OCI-LY7 (cell line): ENCODE results near the gene PODN. TPM values are rescaled to one million over a fixed set of nuclear protein-coding genes. Genes with fewer than 3 reads are reported as not detected.

Experiments
- BruUV-seq: library from RNA; stranded (reverse); fragments of 400-500 nt; replicated peaks from 2 replicates; lab custom pipeline; 2021; lab: Mats Ljungman, UMichigan
- CTCF ChIA-PET: fragments of 300-600 bp; sonication (Branson Sonifier 250); formaldehyde crosslinking; loops from one replicate; lab custom pipeline; 2022; ENCODE audit warnings: antibody characterized with exemption; ENCODE audit not compliant: unreplicated experiment; lab: Charles Lee
- POLR2A ChIA-PET: fragments of 300-600 bp; sonication (Branson Sonifier 250); formaldehyde crosslinking; loops from one replicate; lab custom pipeline; 2022; ENCODE audit warnings: antibody characterized with exemption; lab: Charles Lee
- DNase-seq: peaks from one replicate; pipeline ENCODE4 v3.0.0-alpha.2; 2015; ENCODE audit warnings: low spot score
- H2AFZ ChIP-seq: fragments of 200-600 bp; sonication (generic), shearing (Covaris generic); 2 replicates; pipeline ENCODE4 v1.6.1; 2014; ENCODE audit warnings: mild to moderate bottlenecking, antibody characterized with exemption, low read length, moderate library complexity
- H3K27ac ChIP-seq: fragments of 200-600 bp; sonication (generic); 2 replicates; pipeline ENCODE4 v1.5.1; 2014; ENCODE audit warnings: mixed run types, low read depth, mild to moderate bottlenecking, moderate library complexity, low read length, inconsistent platforms; ENCODE audit not compliant: poor library complexity, severe bottlenecking
- H3K36me3 ChIP-seq: fragments of 200-600 bp; sonication (generic); 2 replicates; pipeline ENCODE4 v1.6.1; 2014; ENCODE audit warnings: mild to moderate bottlenecking, antibody characterized with exemption, low read length, moderate library complexity, mixed read lengths; ENCODE audit not compliant: insufficient read depth
- H3K4me1 ChIP-seq: fragments of 200-600 bp; sonication (generic); 2 replicates; pipeline ENCODE4 v1.5.1; 2014; ENCODE audit warnings: mild to moderate bottlenecking, low read length; ENCODE audit not compliant: insufficient read depth, poor library complexity, severe bottlenecking
- H3K4me2 ChIP-seq: fragments of 200-600 bp; sonication (generic); 2 replicates; pipeline ENCODE4 v1.6.1; 2014; ENCODE audit warnings: mild to moderate bottlenecking, low read length
- H3K4me3 ChIP-seq: fragments of 200-600 bp; sonication (generic); 2 replicates; pipeline ENCODE4 v1.5.1; 2014; ENCODE audit warnings: mild to moderate bottlenecking, low read depth, low read length; ENCODE audit not compliant: poor library complexity, severe bottlenecking
- H3K79me2 ChIP-seq: fragments of 200-600 bp; sonication (generic); 2 replicates; pipeline ENCODE4 v1.6.1; 2016; ENCODE audit warnings: low read depth, mild to moderate bottlenecking, low read length, moderate library complexity, mixed read lengths; ENCODE audit not compliant: insufficient read depth
- H3K9me2 ChIP-seq: fragments of 200-600 bp; sonication (generic); 2 replicates; pipeline ENCODE4 v1.6.1; 2016; ENCODE audit warnings: mild to moderate bottlenecking, low read length, mixed read lengths; ENCODE audit not compliant: insufficient read depth
- H3K9me3 ChIP-seq: fragments of 200-600 bp; sonication (generic); 2 replicates; pipeline ENCODE4 v1.6.1; 2014; ENCODE audit warnings: mild to moderate bottlenecking, mixed run types, low read length, mixed read lengths
- H4K20me1 ChIP-seq: fragments of 200-600 bp; sonication (generic); 2 replicates; pipeline ENCODE4 v1.6.1; 2014; ENCODE audit warnings: mild to moderate bottlenecking, antibody characterized with exemption, low read length, moderate library complexity, mixed read lengths; ENCODE audit not compliant: insufficient read depth
- CTCF ChIP-seq: fragments of 200-600 bp; sonication (generic); conservative IDR thresholded peaks from 2 replicates; pipeline ENCODE4 v1.5.1; 2014; ENCODE audit warnings: mild to moderate bottlenecking, antibody characterized with exemption, low read length, moderate library complexity, mixed read lengths
- EZH2phosphoT487 ChIP-seq: fragments of 200-600 bp; sonication (generic); IDR thresholded peaks from 2 replicates; pipeline ENCODE4 v1.6.1; 2018; ENCODE audit warnings: low read depth, borderline replicate concordance, mild to moderate bottlenecking, mixed run types, antibody characterized with exemption, low read length, moderate library complexity, mixed read lengths
- intact Hi-C: fragments of 100-400 bp; cut with micrococcal nuclease; formaldehyde crosslinking; loops from one replicate; pipeline ENCODE4 v1.10.0; 2022; ENCODE audit not compliant: unreplicated experiment
- total RNA-seq, 2 experiments: library from RNA; depleted of rRNA in 1 of 2; stranded (reverse); fragments of >200 nt in 1 of 2; shearing (Covaris generic) in 1 of 2; gene quantifications; 2 replicates each; pipeline ENCODE4 v1.2.3, GENCODE V29; 2014 to 2022

PODN gene
- total RNA-seq, 2 experiments from 2014 or later, result not detected

DNA sequence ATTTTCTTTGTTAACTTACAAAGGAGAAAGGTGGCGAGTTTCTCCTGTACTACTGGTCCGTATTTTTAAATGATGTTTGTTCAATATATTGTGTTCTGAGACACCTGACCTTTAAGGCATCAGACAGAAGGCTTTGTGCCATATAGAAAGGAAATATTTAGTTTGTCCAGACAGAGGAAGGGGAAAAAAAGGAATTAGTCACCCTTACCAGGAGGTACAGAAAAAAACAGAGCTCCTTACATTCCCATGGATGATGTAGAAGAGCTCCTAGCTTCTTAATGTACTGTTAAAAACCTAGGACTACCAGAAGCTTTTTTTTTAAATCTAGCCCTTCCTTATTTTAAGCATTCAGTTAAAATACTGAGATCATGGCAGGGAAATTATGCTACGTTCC lies 12.4 kb upstream of the PODN start:
- DNase-seq, result no peak
- no peak overlapping the region for H2AFZ ChIP-seq
- no peaks in the 10 kb centered on the region for H3K4me1 ChIP-seq
- H3K79me2 ChIP-seq, result no peaks in the 10 kb centered on the region
- no peak overlapping the region for H3K27ac ChIP-seq
- CTCF ChIA-PET, result no interaction called here
- intact Hi-C loops, result no loop called here
- no peak overlapping the region for H3K4me2 ChIP-seq
- BruUV-seq, result no TSS peak
- H3K9me3 ChIP-seq, result no peaks in the 10 kb centered on the region
- peaks cover 5% of the 10 kb centered on the region; the same call in 1 of the 2 replicates for H3K36me3 ChIP-seq
- TF ChIP-seq CTCF, result no peak
- no peak for TF ChIP-seq EZH2phosphoT487
- no peak overlapping the region for H3K4me3 ChIP-seq
- H4K20me1 ChIP-seq, result no peaks in the 10 kb centered on the region
- POLR2A ChIA-PET, result interaction anchor here (0.5 to 0.9 kb wide), 2 partner anchors 35 to 918 kb away, joined by 3 read pairs; no protein-coding TSS in a partner anchor
- H3K9me2 ChIP-seq, result no peaks in the 10 kb centered on the region

GRCh38 chr1:53050310-53050709 lies 11.7 kb upstream of the PODN start:
- CTCF ChIA-PET, result no interaction called here
- no peak overlapping the region for H2AFZ ChIP-seq
- POLR2A ChIA-PET, result no interaction called here
- H3K4me2 ChIP-seq, result no peak overlapping the region
- H3K4me3 ChIP-seq, result no peak overlapping the region
- no TSS peak for BruUV-seq
- peaks cover 5% of the 10 kb centered on the region; the same call in 1 of the 2 replicates for H3K36me3 ChIP-seq
- H3K27ac ChIP-seq, result no peak overlapping the region
- no peaks in the 10 kb centered on the region for H4K20me1 ChIP-seq
- no peaks in the 10 kb centered on the region for H3K9me3 ChIP-seq
- H3K4me1 ChIP-seq, result no peaks in the 10 kb centered on the region
- intact Hi-C loops, result loop anchor here (10.0 kb wide), 1 partner anchor 146 kb away; no protein-coding TSS in a partner anchor
- DNase-seq, result no peak
- TF ChIP-seq CTCF (no peak), EZH2phosphoT487 (no peak)
- H3K79me2 ChIP-seq, result no peaks in the 10 kb centered on the region
- no peaks in the 10 kb centered on the region for H3K9me2 ChIP-seq

DNA sequence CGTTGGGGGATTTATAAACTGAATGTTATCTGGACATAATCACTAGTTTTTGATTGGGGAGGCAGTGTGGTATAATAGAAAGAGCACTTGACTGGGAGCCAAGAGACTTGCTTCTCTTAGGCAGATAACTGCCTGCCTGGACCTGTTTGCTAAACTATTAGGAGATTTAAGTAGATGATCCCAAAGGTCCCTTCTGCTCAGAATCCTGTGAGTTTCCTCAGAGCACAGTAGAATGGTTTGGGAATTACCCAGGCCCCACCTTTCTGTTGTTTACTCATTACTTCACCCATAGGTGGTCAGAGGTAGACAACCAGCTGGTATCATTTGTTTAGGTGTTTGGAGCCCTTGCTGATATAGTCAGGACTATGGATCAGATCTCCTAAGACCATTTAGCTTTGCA lies 10.3 kb upstream of the PODN start:
- Histone ChIP-seq H3K27ac (no peak overlapping the region), H4K20me1 (no peaks in the 10 kb centered on the region), H3K9me2 (no peaks in the 10 kb centered on the region), H3K4me1 (no peaks in the 10 kb centered on the region), H3K4me2 (no peak overlapping the region), H3K36me3 (peaks cover 5% of the 10 kb centered on the region; the same call in 1 of the 2 replicates), H3K4me3 (no peak overlapping the region), H2AFZ (no peak overlapping the region), H3K9me3 (no peaks in the 10 kb centered on the region), H3K79me2 (no peaks in the 10 kb centered on the region)
- no TSS peak for BruUV-seq
- TF ChIP-seq CTCF (no peak), EZH2phosphoT487 (no peak)
- ChIA-PET CTCF (no interaction called here), POLR2A (no interaction called here)
- intact Hi-C loops, result loop anchor here (10.0 kb wide), 1 partner anchor 147 kb away; no protein-coding TSS in a partner anchor
- no peak for DNase-seq
